K562 (cell line): Measurements from ENCODE around the gene RNF34. TPM values are rescaled to one million over a fixed set of nuclear protein-coding genes. Genes with fewer than 3 reads are reported as not detected.
A peak's percentile ranks its signal among the peaks of the same experiment; 100 is the strongest.

Source experiments
- EGR1 ChIP-seq: fragments of 450-650 bp; conservative IDR thresholded peaks from 2 replicates; pipeline ENCODE4 v1.6.1; 2017; ENCODE audit warnings: mild to moderate bottlenecking
- EP300 ChIP-seq: IDR thresholded peaks from 2 replicates; pipeline ENCODE4 v1.6.1; 2012; ENCODE audit warnings: low read length, improper control_type of control experiment
- ETV1 ChIP-seq: fragments of 450-650 bp; conservative IDR thresholded peaks from 2 replicates; pipeline ENCODE4 v1.6.1; 2016; ENCODE audit warnings: missing genetic modification characterization, control low read depth, low read depth, missing compliant biosample characterization
- ETV6 ChIP-seq, 3 experiments: fragments of 150-350 bp in 1 of 3; sonication (generic) in 1 of 3; formaldehyde crosslinking in 1 of 3; IDR thresholded peaks; 2 replicates each; pipeline versions ENCODE4 v1.6.1 to v1.8.0; 2014 to 2022; ENCODE audit warnings: borderline replicate concordance in 2 of 3, low read depth in 2 of 3, antibody characterized with exemption in 1 of 3, low read length in 1 of 3, mild to moderate bottlenecking in 1 of 3, missing genetic modification reagents in 1 of 3
- EZH2 ChIP-seq: IDR thresholded peaks from 2 replicates; pipeline ENCODE4 v1.6.1; 2012; ENCODE audit warnings: low read depth, mild to moderate bottlenecking, inconsistent platforms, low read length, borderline replicate concordance
- FOS ChIP-seq: IDR thresholded peaks from 3 replicates; pipeline ENCODE4 v1.6.1; 2011; ENCODE audit not compliant: insufficient read length; ENCODE audit errors: extremely low read depth
- HES1 ChIP-seq: fragments of 450-650 bp; IDR thresholded peaks from 2 replicates; pipeline ENCODE4 v1.6.1; 2016; ENCODE audit warnings: low read depth, mild to moderate bottlenecking, moderate library complexity
- IRF1 ChIP-seq: sonication (generic); formaldehyde crosslinking; IDR thresholded peaks from 2 replicates; pipeline ENCODE4 v1.8.0; 2022; ENCODE audit warnings: missing genetic modification reagents, mild to moderate bottlenecking, borderline replicate concordance
- MAX ChIP-seq: sonication (generic); formaldehyde crosslinking; IDR thresholded peaks from 2 replicates; pipeline ENCODE4 v1.9.0; 2022; ENCODE audit warnings: mild to moderate bottlenecking, missing genetic modification reagents
- NR2C1 ChIP-seq, 2 experiments: fragments of 450-650 bp; IDR thresholded peaks; 2 replicates each; pipeline ENCODE4 v1.6.1; 2017; ENCODE audit warnings: mild to moderate bottlenecking in 2 of 2, antibody characterized with exemption in 1 of 2, inconsistent platforms in 1 of 2, missing compliant biosample characterization in 1 of 2, missing genetic modification characterization in 1 of 2
- XRCC3 ChIP-seq: fragments of 450-650 bp; IDR thresholded peaks from 2 replicates; pipeline ENCODE4 v1.6.1; 2017; ENCODE audit warnings: mild to moderate bottlenecking, moderate library complexity
- ZBED1 ChIP-seq: IDR thresholded peaks from 2 replicates; pipeline ENCODE4 v1.6.1; 2014
- ZBTB33 ChIP-seq: sonication (generic); formaldehyde crosslinking; IDR thresholded peaks from 2 replicates; pipeline ENCODE4 v1.8.1; 2023; ENCODE audit warnings: mild to moderate bottlenecking, missing genetic modification reagents
- ZBTB43 ChIP-seq: sonication (generic); formaldehyde crosslinking; IDR thresholded peaks from 2 replicates; pipeline ENCODE4 v1.8.0; 2023; ENCODE audit warnings: mild to moderate bottlenecking, missing genetic modification reagents
- ZBTB5 ChIP-seq: fragments of 450-650 bp; IDR thresholded peaks from 2 replicates; pipeline ENCODE4 v1.6.1; 2017; ENCODE audit warnings: antibody characterized with exemption
- ZC3H8 ChIP-seq: fragments of 450-650 bp; IDR thresholded peaks from 2 replicates; pipeline ENCODE4 v1.6.1; 2017
- ZNF175 ChIP-seq: fragments of 200-800 bp; sonication (Bioruptor generic); IDR thresholded peaks from 2 replicates; pipeline ENCODE4 v1.6.1; 2016; ENCODE audit warnings: low read depth, mild to moderate bottlenecking, missing genetic modification characterization, missing compliant biosample characterization
- ZNF354B ChIP-seq: fragments of 250-450 bp; sonication (Bioruptor Pico); IDR thresholded peaks from 2 replicates; pipeline ENCODE4 v1.4.0; 2020
- ZNF445 ChIP-seq: fragments of 250-450 bp; sonication (Bioruptor Pico); IDR thresholded peaks from 2 replicates; pipeline ENCODE4 v1.4.0; 2020; ENCODE audit warnings: low read depth, mild to moderate bottlenecking, moderate library complexity
- ZNF707 ChIP-seq: fragments of 250-450 bp; sonication (Bioruptor Pico); conservative IDR thresholded peaks from 2 replicates; pipeline ENCODE4 v1.8.0; 2022; ENCODE audit warnings: inconsistent platforms, mild to moderate bottlenecking, moderate library complexity
- polyA plus RNA-seq, 8 experiments: library from polyadenylated mRNA; depleted of rRNA in 4 of 8; stranded (reverse) in 5 of 8; unstranded in 3 of 8; fragments of >200 nt; fragmentation: Nextera tagmentation in 2 of 8; fragmentation: Illumina TruSeq in 1 of 8; extraction: Ambion mirVana in 2 of 8; extraction: Trizol in 1 of 8; gene quantifications; 2 replicates each; pipeline versions ENCODE4 v1.2.1 to v1.2.3, GENCODE V29; 2011 to 2014; ENCODE audit warnings: inconsistent platforms in 1 of 8, missing spikeins in 1 of 8
- total RNA-seq, 7 experiments: library from RNA; depleted of rRNA in 6 of 7; stranded (reverse); fragments of >200 nt in 6 of 7; fragmentation: Illumina TruSeq in 2 of 7; extraction: Trizol in 2 of 7; gene quantifications; 2 replicates each; pipeline versions ENCODE4 v1.2.1 to v1.2.3, GENCODE V29; 2011 to 2021; ENCODE audit warnings: low replicate concordance in 1 of 7

The RNF34 gene
- total and polyA plus RNA-seq, 9 of the 15 experiments (the other 6 are each of a cell fraction or from before 2014, with no cell fraction given): 41.7 to 88.9 (median 54.1) TPM

GRCh38 chr12:121399391-121400331 is at the start of gene RNF34 (continued):
- TF ChIP-seq IRF1 (CRISPR knock-in tag): no peak
- peak; percentile 67; the same call in 1 of the 2 replicates for TF ChIP-seq ZBTB33 (CRISPR knock-in tag)
- TF ChIP-seq ZNF175 (CRISPR knock-in tag): no peak
- TF ChIP-seq ZNF707 (CRISPR knock-in tag): no peak
- no peak for TF ChIP-seq ZNF354B (CRISPR knock-in tag)
- peak; percentile 89 for TF ChIP-seq MAX
- TF ChIP-seq EP300: no peak; the same call in 1 of the 2 replicates
- no peak for TF ChIP-seq ZC3H8
- TF ChIP-seq NR2C1 (IDR thresholded peaks at IDR 0.05): peak; percentile 59
- TF ChIP-seq NR2C1 (tag; IDR thresholded peaks at IDR 0.05): peak; percentile 12
- TF ChIP-seq ETV1 (tag): peak; percentile 78
- TF ChIP-seq EZH2: no peak
- no peak for TF ChIP-seq ETV6 (IDR thresholded peaks at IDR 0.05; ENCODE audit: borderline replicate concordance in 1 of 2, low read depth in 2 of 2, low read length in 1 of 2)
- 0 out of 2 replicates have a peak, but pooled peaks have one; percentile 51 for TF ChIP-seq ETV6 (CRISPR knock-in tag; IDR thresholded peaks at IDR 0.05; ENCODE audit: borderline replicate concordance)
- no peak for TF ChIP-seq ZNF445 (CRISPR knock-in tag)
- no peak for TF ChIP-seq HES1
- no peak; the same call in 1 of the 2 replicates for TF ChIP-seq ZBTB43 (CRISPR knock-in tag)
- TF ChIP-seq ZBED1: no peak
- TF ChIP-seq XRCC3: no peak
- TF ChIP-seq ZBTB5: no peak
- TF ChIP-seq FOS: peak; percentile 94
- TF ChIP-seq EGR1: peak; percentile 89
